ENCODE measurements around the gene MDFI. TPM values are rescaled to one million over a fixed set of nuclear protein-coding genes. Genes with fewer than 3 reads are reported as not detected.

The MDFI gene
- total and polyA plus RNA-seq, 11 donors = 0.35 to 9.3 (median 2.2) TPM

- H3K4me1 ChIP-seq = peaks cover 0 to under 1% (median 0%) of the 10 kb centered on the region in 12 donors
- TF ChIP-seq POLR2A (IDR thresholded peaks at IDR 0.05) (no peak), CTCF (IDR thresholded peaks at IDR 0.05) (no peak)
- intact Hi-C loops (cut with DNase I) = no loop called here
- 82 to 91% (median 91%) methylated on average over 4 of the region's 4 CpGs for WGBS, 4 donors
- H3K9me3 ChIP-seq = no peaks in the 10 kb centered on the region
- H3K36me3 ChIP-seq = no peaks in the 10 kb centered on the region
- peaks cover 0 to 1% (median 0%) of the 10 kb centered on the region in 9 donors for H3K27me3 ChIP-seq
- no peak overlapping the region for H3K4me3 ChIP-seq
- H3K27ac ChIP-seq = no peak overlapping the region
- ATAC-seq (no peak), DNase-seq (no peak)
These were observed 6.1 kb downstream of the MDFI start for GRCh38 chr6:41644297-41644879.

- intact Hi-C loops (cut with DNase I) = no loop called here
- H3K27ac ChIP-seq = no peak overlapping the region
- no peaks in the 10 kb centered on the region for H3K36me3 ChIP-seq
- no peaks in the 10 kb centered on the region for H3K9me3 ChIP-seq
- ATAC-seq (no peak), DNase-seq (peak in 1 of 5 donors; percentile 7)
- TF ChIP-seq POLR2A (IDR thresholded peaks at IDR 0.05) (no peak), CTCF (IDR thresholded peaks at IDR 0.05) (no peak)
- H3K27me3 ChIP-seq = no peaks in the 10 kb centered on the region
- no peak overlapping the region for H3K4me3 ChIP-seq
- 81 to 93% (median 85%) methylated on average over 12 of the region's 12 CpGs for WGBS, 4 donors
- H3K4me1 ChIP-seq = no peaks in the 10 kb centered on the region
These were observed 6.8 kb downstream of the MDFI start for GRCh38 chr6:41645007-41645618.

GRCh38 chr6:41646026-41646795 lies 7.9 kb downstream of the MDFI start:
- DNase-seq (no peak), ATAC-seq (no peak)
- no peaks in the 10 kb centered on the region for H3K9me3 ChIP-seq
- no peak for TF ChIP-seq CTCF (IDR thresholded peaks at IDR 0.05)
- no peak for TF ChIP-seq POLR2A (IDR thresholded peaks at IDR 0.05)
- H3K36me3 ChIP-seq = no peaks in the 10 kb centered on the region
- H3K4me1 ChIP-seq = no peaks in the 10 kb centered on the region
- H3K27me3 ChIP-seq = no peaks in the 10 kb centered on the region
- H3K4me3 ChIP-seq = no peak overlapping the region
- 88 to 94% (median 90%) methylated on average over 9 to 14 of the region's 14 CpGs for WGBS, 4 donors
- intact Hi-C loops (cut with DNase I) = no loop called here
- no peak overlapping the region for H3K27ac ChIP-seq

GRCh38 chr6:41647061-41647511 lies 8.8 kb downstream of the MDFI start:
- intact Hi-C loops (cut with DNase I) = no loop called here
- no peaks in the 10 kb centered on the region for H3K27me3 ChIP-seq
- ATAC-seq = peak in 1 of 4 donors; percentile 20
- no peak overlapping the region for H3K4me3 ChIP-seq
- 89 to 95% (median 91%) methylated on average over 7 to 9 of the region's 9 CpGs for WGBS, 4 donors
- no peaks in the 10 kb centered on the region for H3K9me3 ChIP-seq
- no peak for TF ChIP-seq CTCF (IDR thresholded peaks at IDR 0.05)
- TF ChIP-seq POLR2A (IDR thresholded peaks at IDR 0.05) = no peak
- no peaks in the 10 kb centered on the region for H3K4me1 ChIP-seq
- no peak for DNase-seq
- H3K27ac ChIP-seq = no peak overlapping the region
- no peaks in the 10 kb centered on the region for H3K36me3 ChIP-seq
